ENCODE results near the gene ARHGAP45. TPM values are rescaled to one million over a fixed set of nuclear protein-coding genes. Genes with fewer than 3 reads are reported as not detected.

ARHGAP45 gene
- total and polyA plus RNA-seq, 2 of the 8 experiments (the other 6 are each of a cell fraction or from before 2014, with no cell fraction given): 31.4 to 41.8 TPM

GRCh38 chr19:1032264-1032867 is 34.6 kb upstream of the ARHGAP45 start:
- Histone ChIP-seq H3K56ac (replicated peaks; ENCODE audit: insufficient read length, low read depth, low read length) (no peak overlapping the region), H3K23me2 (ENCODE audit: low read depth, low read length) (peaks cover 7% of the 10 kb centered on the region; the same call in 1 of the 2 replicates), H3K27me3 (replicated peaks in 1 of 4; ENCODE audit: control insufficient read depth in 3 of 4, extremely low read depth in 1 of 4, insufficient read depth in 3 of 4, low read length in 3 of 4) (no peaks in the 10 kb centered on the region), H3K4me1 (replicated peaks in 1 of 4; ENCODE audit: control insufficient read depth in 3 of 4, insufficient read depth in 4 of 4, low read length in 3 of 4) (peaks cover 0 to 9% (median 4%) of the 10 kb centered on the region in 4 experiments; a peak in 5 of 7 replicates), H3K4me3 (ENCODE audit: extremely low read depth in 1 of 4, insufficient read depth in 2 of 4, low read depth in 3 of 4, low read length in 4 of 4) (no peak overlapping the region), H3K4ac (replicated peaks; ENCODE audit: insufficient read length, low read depth, low read length) (no peak overlapping the region), H4K91ac (replicated peaks; ENCODE audit: insufficient read length, low read length) (no peak overlapping the region), H3K9ac (replicated peaks in 1 of 4; ENCODE audit: extremely low read depth in 1 of 4, low read depth in 3 of 4, low read length in 3 of 4) (no peak overlapping the region), H3K36me3 (ENCODE audit: control insufficient read depth in 2 of 4, insufficient read depth in 4 of 4, low read length in 3 of 4) (peaks cover 20 to 40% (median 32%) of the 10 kb centered on the region in 4 experiments), H2AFZ (ENCODE audit: low read length) (no peak overlapping the region), H4K8ac (ENCODE audit: extremely low read depth, insufficient read depth, low read length) (no peak overlapping the region), H3K9me3 (ENCODE audit: insufficient read depth in 2 of 2, low read depth in 1 of 2, low read length in 1 of 2) (no peaks in the 10 kb centered on the region), H3K18ac (ENCODE audit: extremely low read depth, low read length) (no peak overlapping the region), H2BK12ac (ENCODE audit: low read depth, low read length) (no peak overlapping the region), H3K79me2 (ENCODE audit: control insufficient read depth in 1 of 2, insufficient read depth in 2 of 2, low read length in 2 of 2) (peaks cover 0 to 48% of the 10 kb centered on the region in 2 experiments; a peak in 3 of 4 replicates), H2BK20ac (ENCODE audit: low read length) (no peak overlapping the region), H3K79me1 (ENCODE audit: low read depth, low read length) (peaks cover 3% of the 10 kb centered on the region), H3K27ac (ENCODE audit: low read depth, low read length) (no peak overlapping the region), H4K5ac (ENCODE audit: insufficient read length, low read depth, low read length) (no peak overlapping the region), H4K20me1 (replicated peaks in 1 of 2; ENCODE audit: control insufficient read depth in 1 of 2, insufficient read depth in 2 of 2, low read length in 2 of 2) (peaks cover 10 to 21% of the 10 kb centered on the region in 2 experiments), H3K14ac (ENCODE audit: insufficient read length) (no peak overlapping the region), H2BK120ac (replicated peaks; ENCODE audit: low read depth, low read length) (no peak overlapping the region), H2BK15ac (ENCODE audit: low read length) (no peak overlapping the region), H3K23ac (ENCODE audit: insufficient read length) (no peak overlapping the region), H2BK5ac (ENCODE audit: low read depth, low read length) (no peak overlapping the region), H2AK5ac (ENCODE audit: low read depth, low read length) (no peak overlapping the region), H3K4me2 (ENCODE audit: insufficient read depth in 1 of 2, low read depth in 2 of 2, low read length in 2 of 2) (no peak overlapping the region)
- no peak for DNase-seq (ENCODE audit: low read depth in 1 of 2, low spot score in 2 of 2)
- CTCF ChIA-PET (ENCODE audit: partially characterized antibody): interaction anchor here (1.1 to 1.6 kb wide), 3 partner anchors 32 to 190 kb away, joined by 3 to 4 read pairs (median 3); no protein-coding TSS in a partner anchor
- 87% methylated on average over 16 of the region's 20 CpGs; no CpG with 5 or more reads in 1 of the 2 experiments for WGBS, 2 experiments (ENCODE audit: extremely low coverage in 1 of 2, insufficient coverage in 1 of 2, insufficient read length in 1 of 2, insufficient replicate concordance in 2 of 2, low coverage in 1 of 2, low lambda C conversion rate in 2 of 2, missing lambda C conversion rate in 1 of 2)
- POLR2A ChIA-PET (ENCODE audit: partially characterized antibody): interaction anchor here (0.7 to 12.8 kb wide), 13 partner anchors 9 to 237 kb away, joined by 3 to 509 read pairs (median 3); partner anchors contain the start of genes ABCA7, CIRBP and RNU6-2
- FAIRE-seq: no peak
- TF ChIP-seq SAP30 (IDR thresholded peaks at IDR 0.05; ENCODE audit: insufficient read depth, insufficient replicate concordance, low read length): no peak
- TF ChIP-seq PHF8 (conservative IDR thresholded peaks at IDR 0.05; ENCODE audit: low read depth, low read length): no peak
- peak; percentile 69; the same call in 1 of the 2 replicates for TF ChIP-seq POLR2AphosphoS5 (IDR thresholded peaks at IDR 0.05; ENCODE audit: low read depth, low read length)
- no peak for TF ChIP-seq JUN (IDR thresholded peaks at IDR 0.05; ENCODE audit: low read depth, low read length)
- no peak for TF ChIP-seq MAX (IDR thresholded peaks at IDR 0.05)
- no peak for TF ChIP-seq CHD2 (IDR thresholded peaks at IDR 0.05; ENCODE audit: low read length)
- TF ChIP-seq SIX5 (IDR thresholded peaks at IDR 0.05; ENCODE audit: low read depth, low read length): no peak
- no peak for TF ChIP-seq SP1 (IDR thresholded peaks at IDR 0.05; ENCODE audit: low read depth, low read length)
- TF ChIP-seq POLR2A (IDR thresholded peaks at IDR 0.05; ENCODE audit: control extremely low read depth in 1 of 2, low read depth in 2 of 2, low read length in 2 of 2): peak in 1 of 2 experiments; percentile 74; a peak in 2 of 3 replicates
- no peak for TF ChIP-seq CTCF (IDR thresholded peaks at IDR 0.05; ENCODE audit: control extremely low read depth in 1 of 3, insufficient read depth in 1 of 3, low read depth in 1 of 3, low read length in 3 of 3)
